Tibial nerve (tissue), 4 donors: ENCODE results near the gene METAP2. TPM values are rescaled to one million over a fixed set of nuclear protein-coding genes. Genes with fewer than 3 reads are reported as not detected.
"Not testable (repeated sequence)": the region's sequence is repeated elsewhere in the genome, so short reads cannot be mapped to it uniquely, and the experiment has no call there.

ENCODE experiments used
- DNase-seq, 2 donors: peaks; one replicate each; pipeline ENCODE4 v3.0.0-alpha.2; 2019; ENCODE audit warnings: low spot score in 2 of 2
- H3K27ac ChIP-seq, 4 donors: fragments of 200-600 bp; sonication (generic) in 3 of 4; one replicate each; pipeline ENCODE4 v1.5.1; 2017 to 2019; ENCODE audit warnings: mild to moderate bottlenecking in 1 of 4
- H3K27me3 ChIP-seq, 2 donors: fragments of 200-600 bp; sonication (generic) in 1 of 2; one replicate each; pipeline versions ENCODE4 v1.5.1 to v1.6.0; 2017 to 2019
- H3K36me3 ChIP-seq, 3 donors: fragments of 200-600 bp; sonication (generic); one replicate each; pipeline ENCODE4 v1.5.1; 2018 to 2019
- H3K4me1 ChIP-seq, 4 donors: fragments of 200-600 bp; sonication (generic) in 3 of 4; one replicate each; pipeline ENCODE4 v1.5.1; 2017 to 2019
- H3K4me3 ChIP-seq, 4 donors: fragments of 200-600 bp; sonication (generic) in 3 of 4; one replicate each; pipeline ENCODE4 v1.5.1; 2017 to 2019; ENCODE audit warnings: mild to moderate bottlenecking in 1 of 4, moderate library complexity in 1 of 4
- H3K9me3 ChIP-seq, 4 donors: fragments of 200-600 bp; sonication (generic) in 3 of 4; one replicate each; pipeline ENCODE4 v1.5.1; 2017 to 2019
- EP300 ChIP-seq, 2 donors: sonication (generic); formaldehyde crosslinking; IDR thresholded peaks; one replicate each; pipeline ENCODE4 v1.6.1; 2017; ENCODE audit warnings: antibody characterized with exemption in 2 of 2, mild to moderate bottlenecking in 1 of 2
- POLR2A ChIP-seq, 2 donors: fragments of 450-650 bp; IDR thresholded peaks; one replicate each; pipeline ENCODE4 v1.6.1; 2017; ENCODE audit warnings: antibody characterized with exemption in 2 of 2, mild to moderate bottlenecking in 2 of 2, moderate library complexity in 2 of 2
- WGBS, 2 donors: methylation state at CpG; one replicate each; pipeline ENCODE4 v1.1.5; 2018; 5-methylcytosine and 5-hydroxymethylcytosine counted together
- total RNA-seq, 4 donors: library from RNA; depleted of rRNA; stranded (reverse); fragments of >200 nt; gene quantifications; one replicate each; pipeline ENCODE4 v1.1.0, GENCODE V29; 2016
- TF ChIP-seq, protein P1 (sequence below), 5 experiments: fragments of 200-600 bp in 3 of 5; fragments of 450-650 bp in 2 of 5; sonication (generic) in 3 of 5; IDR thresholded peaks; one replicate each; pipeline ENCODE4 v1.5.1; 2016 to 2019; ENCODE audit warnings: antibody characterized with exemption in 5 of 5, mild to moderate bottlenecking in 3 of 5, moderate library complexity in 2 of 5

METAP2 gene
- total RNA-seq, 4 donors from 2014 or later, result 62.6 to 111 (median 73.9) TPM

DNA sequence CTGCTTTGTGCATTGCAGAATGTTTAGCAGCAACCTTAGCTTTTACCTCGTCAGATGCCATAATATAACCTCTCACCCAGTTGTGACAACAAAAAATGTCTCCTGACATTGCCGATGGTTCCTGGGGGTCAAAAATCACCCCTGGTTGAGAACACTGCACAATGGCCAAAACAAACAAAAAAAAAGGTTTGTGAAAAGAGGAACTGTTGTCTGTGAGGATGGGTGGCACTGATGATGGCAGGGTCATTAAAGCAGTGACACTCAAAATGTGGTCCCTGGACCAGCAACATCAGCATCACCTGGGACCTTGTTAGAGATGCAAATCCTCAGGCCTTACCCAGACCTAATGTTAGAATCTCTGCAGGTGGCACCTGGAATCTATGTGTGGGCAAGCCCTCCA lies 36.4 kb upstream of the METAP2 start:
- Histone ChIP-seq H3K4me1 (no peaks in the 10 kb centered on the region), H3K27ac (no peak overlapping the region), H3K36me3 (no peaks in the 10 kb centered on the region), H3K27me3 (no peaks in the 10 kb centered on the region), H3K9me3 (no peaks in the 10 kb centered on the region), H3K4me3 (no peak overlapping the region)
- TF ChIP-seq POLR2A (IDR thresholded peaks at IDR 0.05) (no peak), EP300 (IDR thresholded peaks at IDR 0.05) (no peak)
- TF ChIP-seq, protein P1, sequence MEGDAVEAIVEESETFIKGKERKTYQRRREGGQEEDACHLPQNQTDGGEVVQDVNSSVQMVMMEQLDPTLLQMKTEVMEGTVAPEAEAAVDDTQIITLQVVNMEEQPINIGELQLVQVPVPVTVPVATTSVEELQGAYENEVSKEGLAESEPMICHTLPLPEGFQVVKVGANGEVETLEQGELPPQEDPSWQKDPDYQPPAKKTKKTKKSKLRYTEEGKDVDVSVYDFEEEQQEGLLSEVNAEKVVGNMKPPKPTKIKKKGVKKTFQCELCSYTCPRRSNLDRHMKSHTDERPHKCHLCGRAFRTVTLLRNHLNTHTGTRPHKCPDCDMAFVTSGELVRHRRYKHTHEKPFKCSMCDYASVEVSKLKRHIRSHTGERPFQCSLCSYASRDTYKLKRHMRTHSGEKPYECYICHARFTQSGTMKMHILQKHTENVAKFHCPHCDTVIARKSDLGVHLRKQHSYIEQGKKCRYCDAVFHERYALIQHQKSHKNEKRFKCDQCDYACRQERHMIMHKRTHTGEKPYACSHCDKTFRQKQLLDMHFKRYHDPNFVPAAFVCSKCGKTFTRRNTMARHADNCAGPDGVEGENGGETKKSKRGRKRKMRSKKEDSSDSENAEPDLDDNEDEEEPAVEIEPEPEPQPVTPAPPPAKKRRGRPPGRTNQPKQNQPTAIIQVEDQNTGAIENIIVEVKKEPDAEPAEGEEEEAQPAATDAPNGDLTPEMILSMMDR (IDR thresholded peaks at IDR 0.05), result no peak
- DNase-seq, result no peak
- WGBS, 2 donors, result 47 to 58% methylated on average over 2 of the region's 2 CpGs

DNA sequence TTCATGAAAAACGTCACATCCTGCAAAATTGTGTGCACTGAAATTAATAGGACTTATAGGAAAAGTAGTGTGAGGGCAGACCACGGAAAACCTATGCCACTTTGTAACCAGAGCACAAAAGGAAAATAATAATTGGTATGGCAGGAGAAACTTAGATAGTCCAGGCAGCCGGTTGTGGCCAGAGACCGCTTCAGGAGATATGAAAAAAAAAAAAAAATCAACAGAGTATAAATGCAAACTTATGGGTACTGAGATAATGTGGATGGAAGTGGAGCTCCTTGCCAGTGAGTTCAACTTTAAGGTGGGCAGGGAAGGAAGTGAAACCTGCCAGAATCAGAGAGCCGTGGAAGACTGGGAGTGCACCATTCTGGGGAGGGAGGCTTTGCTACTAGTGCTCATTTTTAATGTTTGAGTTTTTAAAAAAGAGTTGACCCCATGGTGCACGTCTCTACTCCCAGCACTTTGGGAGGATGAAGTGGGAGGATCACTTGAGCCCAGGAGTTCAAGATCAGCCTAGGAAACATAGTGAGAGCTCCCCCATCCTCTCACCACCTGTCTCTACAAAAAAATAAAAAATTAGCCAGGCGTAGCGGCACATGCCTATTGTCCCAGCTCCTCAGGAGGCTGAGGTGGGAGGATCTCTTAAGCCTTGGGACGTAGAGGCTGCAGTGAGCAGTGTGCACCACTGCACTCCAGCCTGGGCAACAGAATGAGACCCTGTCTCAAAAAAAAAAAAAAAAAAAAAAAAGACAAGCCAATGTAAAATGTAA lies 34.3 kb upstream of the METAP2 start:
- H3K27me3 ChIP-seq, result no peaks in the 10 kb centered on the region
- no peak overlapping the region for H3K27ac ChIP-seq
- 79 to 84% methylated on average over 9 of the region's 9 CpGs for WGBS, 2 donors
- H3K4me1 ChIP-seq, result no peaks in the 10 kb centered on the region
- H3K36me3 ChIP-seq, result no peaks in the 10 kb centered on the region
- no peak for DNase-seq
- no peak overlapping the region for H3K4me3 ChIP-seq
- no peaks in the 10 kb centered on the region for H3K9me3 ChIP-seq
- TF ChIP-seq, protein P1 (IDR thresholded peaks at IDR 0.05), result no peak
- TF ChIP-seq POLR2A (IDR thresholded peaks at IDR 0.05), result no peak
- no peak for TF ChIP-seq EP300 (IDR thresholded peaks at IDR 0.05)

DNA sequence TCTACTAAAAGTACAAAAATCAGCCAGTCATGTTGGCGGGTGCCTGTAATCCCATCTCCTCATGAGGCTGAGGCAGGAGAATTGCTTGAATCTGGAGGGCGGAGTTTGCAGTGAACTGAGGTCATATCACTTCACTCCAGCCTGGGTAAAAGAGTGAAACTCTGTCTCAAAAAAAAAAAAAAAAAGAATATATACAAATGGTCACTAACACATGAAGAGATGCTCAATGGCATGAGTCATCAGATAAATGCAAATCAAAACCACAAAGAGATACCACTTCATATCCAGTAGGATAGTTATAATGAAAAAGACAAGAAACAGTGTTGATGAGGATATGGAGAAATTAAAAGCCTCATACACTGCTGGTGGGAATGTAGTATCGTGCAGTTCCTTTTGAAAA lies 33.6 kb upstream of the METAP2 start:
- Histone ChIP-seq H3K36me3 (no peaks in the 10 kb centered on the region), H3K4me1 (no peaks in the 10 kb centered on the region), H3K4me3 (no peak overlapping the region), H3K27me3 (no peaks in the 10 kb centered on the region), H3K9me3 (no peaks in the 10 kb centered on the region), H3K27ac (no peak overlapping the region)
- WGBS, 2 donors, result 61 to 62% methylated on average over 3 of the region's 3 CpGs
- no peak for DNase-seq
- TF ChIP-seq POLR2A (IDR thresholded peaks at IDR 0.05), result no peak
- TF ChIP-seq, protein P1 (IDR thresholded peaks at IDR 0.05), result no peak
- no peak for TF ChIP-seq EP300 (IDR thresholded peaks at IDR 0.05)

DNA sequence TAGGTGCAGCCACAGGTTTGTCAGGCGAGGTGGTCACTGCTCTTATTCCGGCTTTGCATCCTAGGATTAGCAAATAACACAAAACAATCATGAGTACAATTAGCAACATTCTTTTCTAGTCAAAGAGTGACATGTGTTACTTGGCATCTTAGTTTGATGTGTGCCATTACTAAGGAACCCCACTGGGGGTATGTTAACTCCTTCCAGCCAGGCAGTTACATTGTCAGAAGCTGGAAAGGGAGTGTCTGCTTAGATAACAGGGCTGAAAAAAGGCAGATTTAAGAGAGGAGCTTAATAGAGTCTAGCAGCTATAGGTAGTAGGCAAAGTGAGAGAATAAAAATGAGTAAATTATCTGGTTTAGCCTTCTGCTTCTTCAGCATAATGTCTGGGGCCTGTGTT lies 30.5 kb upstream of the METAP2 start:
- 78 to 82% methylated on average over 2 of the region's 2 CpGs for WGBS, 2 donors
- Histone ChIP-seq H3K4me1 (peaks cover 0 to 7% (median 0%) of the 10 kb centered on the region in 4 donors), H3K36me3 (no peaks in the 10 kb centered on the region), H3K9me3 (no peaks in the 10 kb centered on the region), H3K4me3 (no peak overlapping the region), H3K27me3 (no peaks in the 10 kb centered on the region), H3K27ac (no peak overlapping the region)
- no peak for DNase-seq
- TF ChIP-seq, protein P1 (IDR thresholded peaks at IDR 0.05), result no peak
- TF ChIP-seq POLR2A (IDR thresholded peaks at IDR 0.05) (no peak), EP300 (IDR thresholded peaks at IDR 0.05) (no peak)

DNA sequence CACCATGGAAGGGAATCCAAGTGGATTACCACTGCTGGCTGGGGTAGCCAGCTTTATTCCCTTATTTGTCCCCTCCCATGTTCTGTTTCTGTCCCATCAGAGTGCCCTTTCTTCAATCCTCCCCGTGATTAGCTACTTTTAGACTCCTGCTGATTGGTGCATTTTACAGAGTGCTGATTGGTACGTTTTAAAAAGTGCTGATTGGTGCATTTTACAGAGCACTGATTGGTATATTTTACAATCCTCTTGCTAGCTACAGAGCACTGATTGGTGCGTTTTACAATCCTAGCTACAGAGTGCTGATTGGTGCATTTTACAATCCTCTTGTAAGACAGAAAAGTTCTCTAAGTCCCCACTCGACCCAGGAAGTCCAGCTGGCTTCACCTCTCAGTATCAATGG lies 28.9 kb upstream of the METAP2 start:
- H3K4me3 ChIP-seq, H3K27me3 ChIP-seq, DNase-seq, H3K9me3 ChIP-seq, H3K4me1 ChIP-seq, H3K36me3 ChIP-seq, H3K27ac ChIP-seq: not testable (repeated sequence)
- 86 to 89% methylated on average over 4 of the region's 4 CpGs for WGBS, 2 donors
